Right atrium auricular region (tissue), 2 donors: Measurements from ENCODE around the gene ENKUR. TPM values are rescaled to one million over a fixed set of nuclear protein-coding genes. Genes with fewer than 3 reads are reported as not detected.

Source experiments
- DNase-seq: peaks from one replicate; pipeline ENCODE4 v3.0.0-alpha.2; 2019; ENCODE audit warnings: low spot score
- H3K27ac ChIP-seq, 2 donors: fragments of 200-600 bp; sonication (generic); 1 replicate in 1 of 2; 2 replicates in 1 of 2; pipeline ENCODE4 v1.5.1; 2016 to 2019
- H3K27me3 ChIP-seq, 2 donors: fragments of 200-600 bp; sonication (generic); one replicate each; pipeline versions ENCODE4 v1.5.1 to v1.6.0; 2017 to 2019
- H3K36me3 ChIP-seq: fragments of 200-600 bp; sonication (generic); one replicate; pipeline ENCODE4 v1.5.1; 2016
- H3K4me1 ChIP-seq, 2 donors: fragments of 200-600 bp; sonication (generic); one replicate each; pipeline versions ENCODE4 v1.5.1 to v1.6.0; 2017 to 2019
- H3K4me3 ChIP-seq, 2 donors: fragments of 200-600 bp; sonication (generic); 1 replicate in 1 of 2; 2 replicates in 1 of 2; pipeline ENCODE4 v1.5.1; 2017 to 2019; ENCODE audit warnings: mild to moderate bottlenecking in 1 of 2, moderate library complexity in 1 of 2
- H3K9me3 ChIP-seq, 2 donors: fragments of 200-600 bp; sonication (generic); one replicate each; pipeline ENCODE4 v1.5.1; 2019
- CTCF ChIP-seq, 2 donors: fragments of 200-600 bp; sonication (generic); IDR thresholded peaks; one replicate each; pipeline ENCODE4 v1.5.1; 2019; ENCODE audit warnings: antibody characterized with exemption in 2 of 2
- total RNA-seq, 2 donors: library from RNA; depleted of rRNA; stranded (reverse); fragments of >200 nt; gene quantifications; one replicate each; pipeline ENCODE4 v1.1.0, GENCODE V29; 2016

The ENKUR gene
- total RNA-seq, 2 donors from 2014 or later: not detected

GRCh38 chr10:24991298-24991697 lies 24.7 kb downstream of the ENKUR start:
- Histone ChIP-seq H3K4me1 (peaks cover 0 to 8% of the 10 kb centered on the region in 2 donors), H3K27me3 (no peaks in the 10 kb centered on the region), H3K27ac (no peak overlapping the region), H3K36me3 (no peaks in the 10 kb centered on the region), H3K9me3 (no peaks in the 10 kb centered on the region), H3K4me3 (no peak overlapping the region)
- DNase-seq: no peak
- no peak for TF ChIP-seq CTCF (IDR thresholded peaks at IDR 0.05)

GRCh38 chr10:24989867-24990266 lies 26.1 kb downstream of the ENKUR start:
- Histone ChIP-seq H3K4me3 (no peak overlapping the region), H3K9me3 (no peaks in the 10 kb centered on the region)

GRCh38 chr10:24988831-24989640 lies 26.9 kb downstream of the ENKUR start:
- no peak overlapping the region for H3K27ac ChIP-seq
- no peaks in the 10 kb centered on the region for H3K36me3 ChIP-seq
- no peaks in the 10 kb centered on the region for H3K27me3 ChIP-seq
- H3K4me3 ChIP-seq: no peak overlapping the region
- H3K4me1 ChIP-seq: peaks cover 0 to 17% of the 10 kb centered on the region in 2 donors
- H3K9me3 ChIP-seq: no peaks in the 10 kb centered on the region
- no peak for DNase-seq
- TF ChIP-seq CTCF (IDR thresholded peaks at IDR 0.05): no peak

More at GRCh38 chr10:24989867-24990266, 26.1 kb downstream of the ENKUR start:
- peaks cover 0 to 14% of the 10 kb centered on the region in 2 donors for H3K4me1 ChIP-seq
- H3K27me3 ChIP-seq: no peaks in the 10 kb centered on the region
- H3K36me3 ChIP-seq: no peaks in the 10 kb centered on the region
- TF ChIP-seq CTCF (IDR thresholded peaks at IDR 0.05): peak in 1 of 2 donors; percentile 48
- no peak overlapping the region for H3K27ac ChIP-seq
- no peak for DNase-seq

- no peak overlapping the region for H3K27ac ChIP-seq
- H3K4me3 ChIP-seq: no peak overlapping the region
- peaks cover 0 to 17% of the 10 kb centered on the region in 2 donors for H3K4me1 ChIP-seq
- DNase-seq: no peak
- no peaks in the 10 kb centered on the region for H3K9me3 ChIP-seq
- no peak for TF ChIP-seq CTCF (IDR thresholded peaks at IDR 0.05)
- no peaks in the 10 kb centered on the region for H3K27me3 ChIP-seq
- no peaks in the 10 kb centered on the region for H3K36me3 ChIP-seq
These were observed 31.1 kb downstream of the ENKUR start for GRCh38 chr10:24984906-24985305.

- H3K9me3 ChIP-seq: no peaks in the 10 kb centered on the region
- H3K27ac ChIP-seq: no peak overlapping the region
- no peak overlapping the region for H3K4me3 ChIP-seq
- DNase-seq: no peak
- H3K36me3 ChIP-seq: no peaks in the 10 kb centered on the region
- H3K4me1 ChIP-seq: peaks cover 0 to 14% of the 10 kb centered on the region in 2 donors
- H3K27me3 ChIP-seq: no peaks in the 10 kb centered on the region
- no peak for TF ChIP-seq CTCF (IDR thresholded peaks at IDR 0.05)
These were observed 32.0 kb downstream of the ENKUR start for GRCh38 chr10:24983946-24984345.
